Hematopoietic multipotent progenitor cell treated with erythropoietin and hydrocortisone succinate and interleukin-3 and kit ligand, for 8 days (in vitro differentiated cells): ENCODE measurements around the gene FAM83G.
"Not testable (repeated sequence)": the region's sequence is repeated elsewhere in the genome, so short reads cannot be mapped to it uniquely, and the experiment has no call there.

Source experiments
- DNase-seq: peaks from one replicate; pipeline ENCODE4 v3.0.0-alpha.2; 2015

The FAM83G gene

GRCh38 chr17:19022128-19022527, 17.6 kb upstream of the FAM83G start:
- DNase-seq: no peak

- DNase-seq: peak; percentile 41
These were observed 17.1 kb upstream of the FAM83G start for GRCh38 chr17:19021622-19022083.

GRCh38 chr17:19021011-19021621, 16.6 kb upstream of the FAM83G start:
- not testable (repeated sequence) for DNase-seq

- DNase-seq: no peak
These were observed 15.5 kb upstream of the FAM83G start for GRCh38 chr17:19020016-19020415.

- no peak for DNase-seq
These were observed 14.7 kb upstream of the FAM83G start for GRCh38 chr17:19019041-19019941.

- DNase-seq: no peak
These were observed 14.0 kb upstream of the FAM83G start for GRCh38 chr17:19018600-19018950.

GRCh38 chr17:19017804-19018599, 13.4 kb upstream of the FAM83G start:
- DNase-seq: no peak

- no peak for DNase-seq
These were observed 12.8 kb upstream of the FAM83G start for GRCh38 chr17:19017401-19017800.

GRCh38 chr17:19016881-19017280, 12.3 kb upstream of the FAM83G start:
- DNase-seq: no peak

GRCh38 chr17:19016297-19016696, 11.7 kb upstream of the FAM83G start:
- DNase-seq: no peak

- DNase-seq: no peak
These were observed 10.9 kb upstream of the FAM83G start for GRCh38 chr17:19015428-19015827.

GRCh38 chr17:19014628-19015215, 10.2 kb upstream of the FAM83G start:
- no peak for DNase-seq

- DNase-seq: no peak
These were observed 9.5 kb upstream of the FAM83G start for GRCh38 chr17:19013806-19014627.

- no peak for DNase-seq
These were observed 8.7 kb upstream of the FAM83G start for GRCh38 chr17:19013226-19013625.

GRCh38 chr17:19012171-19013080, 7.9 kb upstream of the FAM83G start:
- DNase-seq: no peak

- no peak for DNase-seq
These were observed 7.0 kb upstream of the FAM83G start for GRCh38 chr17:19011581-19011980.

GRCh38 chr17:19010729-19011505, 6.4 kb upstream of the FAM83G start:
- no peak for DNase-seq

GRCh38 chr17:19009970-19010369, 5.4 kb upstream of the FAM83G start:
- no peak for DNase-seq

- DNase-seq: no peak
These were observed 2.1 kb upstream of the FAM83G start for GRCh38 chr17:19006698-19007097.

GRCh38 chr17:19005789-19006430, 1.3 kb upstream of the FAM83G start:
- DNase-seq: no peak
